GM18499 (cell line): ENCODE measurements around the gene HS2ST1.

ENCODE experiments used
- ATAC-seq: cut with Tn5 transposase; IDR thresholded peaks from one replicate; pipeline ENCODE4 v1.9.1; 2021; ENCODE audit warnings: moderate number of reproducible peaks; ENCODE audit not compliant: insufficient read depth, unreplicated experiment

HS2ST1 gene

DNA sequence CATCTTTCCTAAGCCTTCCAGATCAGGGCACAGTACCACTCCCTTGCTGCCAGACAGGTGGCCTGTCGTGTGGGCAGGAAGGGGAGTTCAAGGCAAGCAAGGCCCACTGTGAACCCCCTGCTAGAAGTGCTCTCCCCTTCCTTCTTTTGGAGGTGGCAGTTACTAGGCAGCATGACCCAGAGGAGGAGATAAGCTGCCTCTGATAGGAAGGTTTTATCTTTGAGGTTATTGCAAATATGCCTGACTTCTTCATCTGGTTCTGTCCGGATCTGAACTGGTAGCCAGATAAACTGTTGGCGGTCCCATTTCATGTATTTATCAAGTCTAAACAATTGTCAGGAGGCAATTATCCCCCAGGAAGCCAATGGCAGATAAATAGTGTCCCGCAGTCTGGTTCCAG, 216.0 kb downstream of the HS2ST1 start:
- ATAC-seq, result no peak

DNA sequence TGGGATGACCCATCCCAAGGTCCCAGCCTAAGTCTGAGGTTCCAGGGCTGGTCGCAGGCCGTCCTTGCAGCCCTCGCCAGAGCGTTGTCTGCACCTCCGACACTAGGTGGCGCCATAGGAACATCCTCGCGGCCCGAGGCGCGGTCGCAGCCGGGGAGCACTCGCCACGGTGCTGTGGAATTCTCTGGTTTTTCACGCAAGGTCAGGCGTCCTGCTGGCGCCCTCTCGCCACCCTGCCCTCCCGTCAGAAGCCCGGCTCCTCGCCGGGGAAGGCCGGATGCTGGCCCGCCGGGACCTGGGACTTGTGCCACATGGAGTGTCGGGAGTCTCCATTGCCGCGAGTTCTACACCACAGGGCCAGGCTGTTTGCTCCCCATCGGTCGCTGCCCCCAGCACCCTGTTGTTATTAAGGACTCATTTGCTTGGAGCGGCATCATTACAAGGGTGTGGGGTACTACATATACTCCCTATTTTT, 217.4 kb downstream of the HS2ST1 start:
- ATAC-seq, result peak; percentile 95

DNA sequence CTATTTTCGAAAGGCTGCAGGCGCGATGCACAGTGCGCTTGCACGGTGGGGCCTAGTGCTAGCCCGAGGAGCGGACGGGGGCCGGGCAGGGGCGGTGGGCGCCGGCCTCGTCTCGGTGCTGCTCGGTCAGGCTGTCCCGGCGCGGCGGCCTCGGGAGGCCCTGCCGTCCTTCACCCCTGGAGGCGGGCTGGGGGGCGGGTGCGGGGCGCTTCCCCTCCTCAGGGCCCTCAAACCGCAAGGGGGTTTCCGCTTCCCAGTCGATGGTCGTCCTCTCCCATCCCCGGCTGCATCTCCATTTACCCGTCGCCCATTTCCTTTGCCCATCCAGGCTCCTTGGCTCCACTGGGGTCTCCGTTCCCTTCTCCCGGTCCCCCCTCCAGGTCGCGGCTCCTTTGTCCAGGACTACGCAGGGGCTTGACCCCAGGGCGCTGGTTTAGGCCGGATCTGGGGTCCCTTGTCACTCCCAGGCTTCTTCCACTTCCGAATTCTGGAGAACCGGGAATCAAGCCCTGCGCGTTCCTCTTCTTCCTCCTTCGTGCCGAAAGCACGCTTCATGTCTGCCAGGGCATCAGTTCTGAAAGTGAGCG, 217.9 kb downstream of the HS2ST1 start:
- ATAC-seq, result no peak

DNA sequence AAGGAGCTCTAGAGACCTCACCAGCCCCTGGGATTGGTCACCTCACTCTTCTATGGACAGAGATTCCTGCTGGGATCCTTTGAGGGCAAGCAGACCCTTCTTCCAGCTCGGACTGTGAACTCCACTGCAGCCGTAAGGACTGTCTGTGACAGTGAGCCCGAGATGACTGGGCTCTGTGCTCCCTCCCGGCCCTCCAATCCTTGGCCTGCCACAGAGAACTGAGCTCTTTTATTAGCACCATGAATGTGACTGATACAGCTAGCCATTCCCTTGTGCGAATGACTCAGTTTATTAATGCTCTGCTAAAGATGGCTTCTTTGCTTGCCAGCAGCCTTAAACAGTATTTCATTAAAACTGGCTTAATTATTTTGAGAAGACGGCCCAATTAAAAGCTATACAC, 219.6 kb downstream of the HS2ST1 start:
- no peak for ATAC-seq

DNA sequence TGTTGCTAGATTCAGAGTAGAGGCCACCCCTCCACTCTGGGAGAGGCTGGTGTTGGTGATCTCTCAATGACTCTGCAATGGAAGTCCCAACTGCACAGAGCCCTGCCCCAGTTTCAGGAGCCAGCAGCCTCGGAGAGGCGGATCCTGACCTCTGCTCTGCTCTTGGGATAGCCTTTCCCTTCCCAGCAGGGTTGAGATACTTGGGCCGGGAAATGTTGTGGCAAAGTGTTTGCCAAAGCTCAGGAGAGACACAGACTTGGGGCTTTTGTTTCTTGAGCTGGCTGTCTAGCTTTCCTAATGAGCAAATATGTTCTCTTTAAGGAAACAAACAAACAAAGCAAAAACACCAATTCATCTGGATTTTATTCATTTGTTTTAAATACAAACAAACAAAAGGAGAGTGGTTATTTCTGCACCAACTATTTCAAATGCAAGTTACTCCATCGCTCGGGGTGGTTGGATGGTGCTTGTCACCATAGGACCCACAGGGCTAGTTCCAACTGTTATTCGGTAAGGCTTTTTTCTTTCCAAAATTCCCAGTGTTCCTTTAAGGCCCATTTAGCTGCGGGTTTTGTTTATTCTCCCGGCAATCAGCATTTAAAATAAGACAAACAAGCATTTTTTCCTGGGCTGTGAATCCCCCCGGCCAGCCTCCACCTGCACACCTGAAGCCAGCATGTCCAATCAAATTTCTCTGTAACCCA, 220.3 kb downstream of the HS2ST1 start:
- ATAC-seq, result no peak

DNA sequence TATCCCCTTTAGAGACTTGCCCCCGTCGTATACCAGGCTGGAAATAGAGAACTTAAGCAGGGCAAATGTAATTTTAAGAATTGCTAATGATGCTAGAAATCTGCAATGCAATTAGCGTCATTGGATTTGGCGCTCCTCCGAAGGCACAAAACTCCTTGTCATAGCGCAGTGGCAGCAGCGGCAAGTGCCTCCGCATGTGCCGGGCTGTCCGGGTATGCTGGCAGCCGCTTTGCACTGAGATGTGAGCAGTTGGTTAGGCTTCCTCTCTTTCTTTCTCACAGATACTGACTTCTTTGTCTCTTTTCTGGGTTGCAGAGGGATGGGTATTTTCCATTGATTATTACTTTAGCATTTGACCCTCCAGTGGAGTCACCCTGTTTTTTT, 220.9 kb downstream of the HS2ST1 start:
- no peak for ATAC-seq

DNA sequence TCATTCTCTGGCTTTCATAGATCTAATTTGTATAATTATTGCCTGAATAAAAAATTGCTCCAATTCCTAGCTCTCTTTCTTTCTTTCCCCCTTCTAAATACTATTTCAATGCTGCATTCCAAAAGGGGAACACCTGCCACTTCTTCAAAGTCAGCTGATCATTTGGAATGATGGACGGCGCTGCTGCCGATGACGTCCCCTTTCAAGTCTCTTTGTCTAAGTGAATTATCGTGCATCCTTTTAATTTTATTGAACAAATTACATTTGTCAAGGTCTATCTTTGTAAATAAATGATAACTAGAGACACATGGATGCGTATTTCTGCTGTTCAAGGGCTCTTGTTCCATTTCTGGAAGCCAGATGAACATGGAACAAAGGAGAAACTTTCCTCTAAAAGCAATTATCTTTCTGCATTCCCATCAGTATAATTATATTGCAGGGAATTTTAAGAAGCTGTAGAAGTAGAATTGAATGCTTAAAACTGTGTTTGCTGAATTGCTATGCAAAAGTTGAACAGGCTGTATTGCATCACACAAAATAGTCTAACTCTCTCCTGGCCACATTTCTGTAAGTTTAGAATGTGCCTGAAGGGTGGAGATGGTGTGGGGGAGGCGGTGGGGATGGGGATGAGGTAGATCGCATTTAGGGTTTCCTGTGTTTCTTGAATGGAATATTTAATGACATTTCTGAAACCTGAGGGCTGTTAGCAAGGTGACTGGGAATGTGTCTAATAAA, 222.3 kb downstream of the HS2ST1 start:
- ATAC-seq, result no peak

DNA sequence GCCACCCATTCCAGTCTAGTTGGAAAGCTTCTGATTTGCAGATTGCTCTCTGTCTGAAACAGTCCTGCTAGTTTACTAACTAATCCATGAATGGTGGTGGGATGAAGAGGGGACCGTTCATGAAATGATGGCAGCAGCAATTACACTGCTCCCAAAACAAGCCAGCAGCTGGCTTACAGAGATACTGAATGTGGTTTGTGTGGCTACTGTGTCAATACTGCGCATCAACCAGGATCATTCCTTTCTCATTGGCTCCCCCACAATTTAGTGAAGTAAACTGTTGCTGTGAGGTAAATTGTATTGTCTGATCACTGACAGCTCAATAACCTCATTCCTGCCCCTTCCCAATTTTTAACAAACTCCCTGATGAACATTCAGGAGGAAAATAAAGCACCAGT, 222.9 kb downstream of the HS2ST1 start:
- no peak for ATAC-seq

DNA sequence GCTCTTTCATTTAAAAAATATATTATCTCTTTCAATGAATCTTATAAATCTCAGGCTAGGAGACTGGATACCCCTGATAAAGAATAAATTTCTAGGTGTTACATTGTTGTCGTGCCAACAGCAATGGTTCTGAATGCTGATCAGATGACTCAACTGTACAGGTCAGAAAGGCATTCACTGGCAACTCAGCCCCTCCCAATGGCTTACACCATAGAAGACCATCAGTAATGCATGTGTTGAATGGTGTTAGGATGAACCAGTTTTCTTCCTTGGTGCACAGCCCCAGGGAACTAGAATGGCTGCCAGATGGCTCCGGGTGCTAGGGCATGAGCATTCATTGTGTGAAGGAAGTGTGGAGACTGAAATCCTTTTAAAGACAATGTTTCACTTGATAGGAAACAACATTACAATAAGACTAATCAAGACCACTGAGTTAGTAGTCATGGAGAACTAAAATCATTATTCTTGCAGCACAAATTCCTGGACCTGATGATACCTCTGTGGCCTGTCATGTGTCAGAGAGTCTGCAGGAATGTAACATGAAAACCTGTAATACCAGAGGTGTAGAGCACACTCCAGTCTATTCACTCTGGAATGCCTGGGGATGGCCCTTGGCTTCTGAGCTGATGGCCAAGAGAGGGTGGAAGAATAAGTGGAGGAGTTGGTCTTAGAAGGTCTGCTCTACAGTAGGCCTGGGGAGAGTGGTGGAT, 226.6 kb downstream of the HS2ST1 start:
- ATAC-seq, result no peak

DNA sequence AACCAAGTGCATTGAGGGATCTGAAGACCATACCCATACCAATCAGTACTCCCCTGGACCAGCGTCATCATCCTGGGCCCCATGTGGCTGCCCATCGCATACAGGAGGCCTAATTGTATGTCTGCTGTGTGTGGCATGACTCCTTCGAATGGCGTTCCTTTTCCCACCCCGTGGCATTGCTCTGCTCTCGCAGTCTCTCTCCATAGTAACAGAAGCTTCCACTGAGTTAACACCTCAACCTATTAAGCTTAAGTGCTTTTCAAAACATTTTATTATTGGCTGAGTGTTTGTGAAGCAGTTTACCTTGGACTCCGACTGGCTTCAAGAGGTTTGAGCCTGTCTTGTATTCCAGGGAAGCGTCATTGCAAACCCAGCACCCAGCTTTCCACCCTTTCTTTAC, 227.1 kb downstream of the HS2ST1 start:
- no peak for ATAC-seq

DNA sequence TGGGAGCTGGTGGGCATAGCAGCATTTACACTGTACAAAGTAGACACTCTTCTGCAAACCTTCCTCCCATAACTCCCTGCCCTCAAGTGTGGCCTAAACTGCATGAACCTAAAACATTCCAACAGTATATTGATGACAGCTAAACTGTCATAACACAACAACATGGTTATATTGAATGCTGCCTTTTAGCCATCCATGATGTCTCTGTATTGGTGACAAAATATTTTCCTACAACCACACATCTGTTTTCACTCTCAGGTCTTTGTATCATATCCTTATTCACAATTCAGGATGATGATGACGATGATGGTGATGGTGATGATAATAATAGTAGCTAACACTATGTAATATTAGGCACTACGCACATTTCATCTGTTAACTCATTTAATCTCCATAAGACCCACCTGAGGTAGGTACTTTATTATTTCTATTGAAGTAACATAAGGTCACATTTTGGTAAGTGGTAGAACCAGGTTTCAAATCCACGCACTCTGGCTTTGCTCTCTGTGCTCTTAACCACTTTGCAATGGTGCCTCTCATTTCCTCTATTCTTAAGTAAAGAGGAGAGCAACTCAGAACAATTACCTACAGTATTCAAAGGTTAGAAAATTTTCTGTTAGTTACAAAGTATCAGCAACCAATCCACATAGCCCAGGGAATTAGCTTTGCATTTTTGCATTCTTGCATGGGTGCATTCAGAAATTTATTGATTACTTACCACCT, 229.1 kb downstream of the HS2ST1 start:
- no peak for ATAC-seq

DNA sequence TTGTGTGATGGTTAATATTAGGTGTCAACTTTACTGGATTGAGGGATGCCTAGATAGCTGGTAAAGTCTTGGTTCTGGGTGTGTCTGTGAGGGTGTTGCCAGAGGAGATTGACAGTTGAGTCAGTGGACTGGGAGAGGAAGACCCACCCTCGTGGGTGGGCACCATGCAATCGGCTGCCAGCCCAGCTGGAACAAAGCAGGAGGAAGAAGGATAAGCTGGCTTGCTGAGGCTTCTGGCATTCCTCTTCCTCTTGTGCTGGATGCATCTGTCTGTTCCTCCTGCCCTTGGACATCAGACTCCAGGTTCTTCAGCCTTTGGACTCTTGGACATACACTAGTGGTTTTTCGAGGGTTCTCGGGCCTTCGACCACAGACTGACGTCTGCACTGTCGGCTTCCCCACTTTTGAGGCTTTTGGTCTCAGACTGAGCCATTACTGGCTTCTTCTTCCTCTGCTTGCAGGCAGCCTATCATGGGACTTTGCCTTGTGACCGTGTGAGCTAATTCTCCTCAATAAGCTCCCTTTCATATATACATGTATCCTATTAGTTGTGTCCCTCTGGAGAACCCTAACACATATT, 230.0 kb downstream of the HS2ST1 start:
- ATAC-seq, result no peak

DNA sequence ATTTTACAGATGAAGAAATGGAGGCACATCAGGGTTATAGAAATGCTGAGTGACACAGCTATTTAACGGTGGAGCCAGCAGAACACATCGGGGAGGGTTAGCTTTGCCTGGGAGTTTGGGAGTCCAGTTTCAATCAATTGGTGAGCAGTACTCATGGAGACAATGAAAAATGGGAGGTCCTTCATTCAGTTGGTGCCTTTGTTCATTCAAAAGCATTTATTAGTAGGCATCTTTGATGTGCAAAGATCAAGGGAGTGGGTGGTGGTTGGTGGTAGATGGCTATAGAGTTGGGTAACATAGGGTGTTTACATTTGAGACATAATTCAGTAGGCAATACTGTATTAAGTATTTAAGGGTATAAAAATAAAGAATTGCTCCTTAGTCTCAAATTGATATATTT, 230.5 kb downstream of the HS2ST1 start:
- no peak for ATAC-seq

DNA sequence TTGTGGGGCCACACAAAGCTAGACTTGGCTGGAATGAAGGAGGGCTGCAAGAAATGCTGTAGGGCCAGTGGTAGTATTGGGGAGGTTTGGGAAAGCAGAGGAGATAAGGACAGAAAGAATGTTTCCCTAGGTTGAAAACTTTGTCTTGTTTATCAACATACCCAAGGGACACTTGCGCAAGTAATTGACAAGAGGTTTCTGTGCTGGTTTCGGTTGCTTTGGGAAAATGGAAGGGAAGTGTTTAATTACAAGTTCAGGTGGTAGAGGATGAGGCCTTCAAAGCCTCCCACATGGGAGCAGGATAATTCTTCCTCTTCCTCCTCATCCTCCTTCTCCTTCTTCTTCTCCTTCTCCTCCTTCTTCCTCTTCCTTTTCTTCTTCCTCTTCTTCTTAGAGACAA, 232.1 kb downstream of the HS2ST1 start:
- no peak for ATAC-seq

DNA sequence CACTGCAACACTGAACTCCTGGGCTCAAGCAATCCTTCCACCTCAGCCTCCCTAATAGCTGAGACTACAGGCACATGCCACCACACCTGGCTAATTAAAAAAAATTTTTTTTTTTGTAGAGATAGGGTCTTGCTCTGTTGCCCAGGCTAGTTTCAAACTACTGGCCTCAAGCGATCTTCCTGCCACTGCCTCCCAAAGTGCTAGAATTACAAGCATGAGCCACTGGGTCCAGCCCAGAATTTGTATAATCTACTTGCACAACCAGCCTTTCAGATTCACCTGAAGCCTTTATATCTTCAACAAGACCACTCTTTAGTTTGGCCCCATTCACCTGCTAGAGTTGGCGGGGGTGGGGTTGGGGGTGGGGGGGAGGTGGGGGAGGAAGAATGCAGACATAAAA, 232.6 kb downstream of the HS2ST1 start:
- no peak for ATAC-seq

DNA sequence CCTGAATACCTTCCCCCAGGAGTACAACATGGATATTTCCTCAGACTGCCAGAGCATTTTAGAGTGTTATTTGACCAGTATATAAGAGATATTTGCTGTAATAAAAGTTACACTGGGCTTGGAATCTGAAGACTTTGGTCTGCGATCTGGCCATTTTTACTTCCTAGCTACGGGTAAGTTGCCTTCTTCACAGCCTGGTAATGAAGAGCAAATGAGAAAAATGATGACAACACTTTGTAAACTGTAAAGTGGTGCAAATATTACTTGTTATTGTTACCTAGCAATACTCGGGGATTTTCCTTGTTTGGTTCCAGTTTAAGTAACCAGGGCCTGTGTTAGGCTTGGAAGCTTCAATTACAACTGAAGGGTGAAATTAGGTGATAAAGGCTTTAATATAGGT, 233.4 kb downstream of the HS2ST1 start:
- no peak for ATAC-seq

DNA sequence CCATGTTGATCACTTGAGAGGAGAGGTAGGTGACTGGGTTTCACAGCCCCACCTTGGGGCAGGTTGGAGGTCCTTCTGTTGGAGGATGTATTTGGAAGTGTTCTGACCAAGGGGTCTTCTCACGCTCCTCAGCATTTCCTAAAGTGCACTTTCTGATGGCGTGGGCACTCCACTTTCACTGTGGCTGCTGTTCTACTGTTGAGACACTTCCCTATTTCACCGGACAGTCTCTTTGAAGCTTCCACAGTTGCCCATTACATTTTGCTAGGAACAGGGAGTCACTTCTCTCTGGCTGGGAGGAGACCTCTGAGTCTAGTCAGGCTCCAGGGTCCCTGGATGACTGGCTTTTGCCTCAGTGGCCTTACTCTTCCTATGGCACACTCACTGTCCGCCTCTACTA, 234.2 kb downstream of the HS2ST1 start:
- no peak for ATAC-seq

DNA sequence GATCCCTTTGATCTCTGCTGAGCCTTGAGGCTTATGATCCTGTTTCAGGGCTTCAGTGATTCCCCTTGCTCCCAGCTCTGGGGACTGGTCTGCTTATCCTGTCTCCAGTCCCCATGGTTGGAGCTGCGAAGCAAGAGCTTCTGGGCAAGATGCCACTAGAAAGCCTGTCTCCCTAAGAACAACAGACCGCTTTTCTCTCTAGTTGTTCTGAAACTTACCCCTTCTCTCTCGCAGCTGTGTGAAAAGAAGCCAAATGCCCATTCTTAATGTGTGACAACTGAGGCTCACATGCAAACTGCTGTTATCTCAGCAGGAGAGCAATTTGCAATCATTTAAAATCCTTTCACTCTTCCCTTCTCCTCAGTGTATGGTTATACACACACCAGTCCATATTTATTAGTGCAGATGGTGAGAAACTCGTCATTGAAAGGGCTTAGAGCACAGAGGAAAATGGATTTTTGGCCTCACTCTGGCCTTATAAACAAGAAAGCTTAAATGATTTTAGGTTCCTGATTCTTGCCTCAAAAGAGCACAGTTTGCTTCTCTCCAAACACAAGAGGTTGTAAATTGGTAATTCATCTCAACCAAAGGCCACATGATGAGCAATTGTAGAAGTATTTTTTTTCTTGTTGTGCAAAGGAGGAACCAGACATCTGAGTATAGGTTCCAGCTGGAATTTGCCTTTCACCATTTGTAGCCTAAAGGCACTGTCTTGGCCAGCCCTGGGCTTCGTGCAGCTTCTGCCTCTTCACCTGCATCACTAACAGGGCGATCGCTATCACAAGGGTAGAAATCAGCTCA, 235.0 kb downstream of the HS2ST1 start:
- ATAC-seq, result no peak

DNA sequence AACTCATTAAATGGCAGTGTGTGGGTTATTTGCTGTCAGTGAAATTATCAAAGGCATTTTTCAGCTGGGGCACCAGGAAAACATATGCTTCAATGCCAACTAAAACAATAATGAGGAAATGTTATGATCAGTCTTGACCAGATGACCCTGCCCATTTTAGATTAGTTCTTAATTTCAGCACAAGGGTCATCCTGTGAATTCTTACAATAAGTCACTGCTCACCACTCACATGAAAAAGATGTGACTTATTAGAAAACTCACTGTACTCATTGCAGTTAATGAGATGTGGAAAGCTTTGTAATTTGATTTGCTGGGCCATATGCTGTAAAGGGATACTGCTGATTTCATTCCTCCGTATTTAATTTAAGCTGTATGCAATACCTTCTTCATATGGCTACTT, 235.7 kb downstream of the HS2ST1 start:
- no peak for ATAC-seq
